ENCODE measurements around the gene TMPRSS11A.

The TMPRSS11A gene

GRCh38 chr4:67911141-67911540 lies 52.2 kb downstream of the TMPRSS11A start:
- no peak for DNase-seq

GRCh38 chr4:67910585-67910905 lies 52.7 kb downstream of the TMPRSS11A start:
- no peak for DNase-seq

- DNase-seq: no peak
Measured at GRCh38 chr4:67909905-67910584, 53.2 kb downstream of the TMPRSS11A start.

- no peak for DNase-seq
Measured at GRCh38 chr4:67907650-67908049, 55.6 kb downstream of the TMPRSS11A start.

- DNase-seq: no peak
Measured at GRCh38 chr4:67899096-67899495, 64.2 kb downstream of the TMPRSS11A start.

GRCh38 chr4:67897686-67898085 lies 65.6 kb downstream of the TMPRSS11A start:
- DNase-seq: no peak

GRCh38 chr4:67896421-67897065 lies 66.8 kb downstream of the TMPRSS11A start:
- no peak for DNase-seq

GRCh38 chr4:67894659-67895058 lies 68.6 kb downstream of the TMPRSS11A start:
- no peak for DNase-seq

- no peak for DNase-seq
Measured at GRCh38 chr4:67892905-67893304, 70.4 kb downstream of the TMPRSS11A start.

GRCh38 chr4:67892253-67892652 lies 71.0 kb downstream of the TMPRSS11A start:
- DNase-seq: no peak

- DNase-seq: no peak
Measured at GRCh38 chr4:67891645-67892044, 71.6 kb downstream of the TMPRSS11A start.

GRCh38 chr4:67886281-67886680 lies 77.0 kb downstream of the TMPRSS11A start:
- no peak for DNase-seq

- no peak for DNase-seq
Measured at GRCh38 chr4:67885762-67886161, 77.5 kb downstream of the TMPRSS11A start.

- DNase-seq: no peak
Measured at GRCh38 chr4:67884701-67885100, 78.6 kb downstream of the TMPRSS11A start.

- DNase-seq: no peak
Measured at GRCh38 chr4:67883902-67884301, 79.4 kb downstream of the TMPRSS11A start, which contains the start of gene TMPRSS11D. TMPRSS11D (minus strand) TSS chr4:67884002; CDS start chr4:67883933, 69 bp downstream.

GRCh38 chr4:67883458-67883857 lies 79.8 kb downstream of the TMPRSS11A start:
- no peak for DNase-seq

GRCh38 chr4:67880866-67881610 lies 82.3 kb downstream of the TMPRSS11A start:
- no peak for DNase-seq

GRCh38 chr4:67879486-67879885 lies 83.8 kb downstream of the TMPRSS11A start:
- no peak for DNase-seq

GRCh38 chr4:67877086-67877485 lies 86.2 kb downstream of the TMPRSS11A start:
- DNase-seq: no peak

- no peak for DNase-seq
Measured at GRCh38 chr4:67874986-67875385, 88.3 kb downstream of the TMPRSS11A start.

GRCh38 chr4:67873116-67873515 lies 90.2 kb downstream of the TMPRSS11A start:
- DNase-seq: no peak

GRCh38 chr4:67871867-67872266 lies 91.4 kb downstream of the TMPRSS11A start:
- DNase-seq: peak in 1 of 2 experiments; percentile 14

GRCh38 chr4:67869580-67870190 lies 93.6 kb downstream of the TMPRSS11A start:
- DNase-seq: peak in 1 of 2 experiments; percentile 25

- DNase-seq: peak in 1 of 2 experiments; percentile 36
Measured at GRCh38 chr4:67861513-67861912, 101.8 kb downstream of the TMPRSS11A start.

All from NCI-H2081 (cell line).